Fibroblast of pulmonary artery (primary cell): ENCODE results near the gene YBEY.

Source experiments
- DNase-seq: peaks from one replicate; pipeline ENCODE4 v3.0.0-alpha.2; 2010; ENCODE audit warnings: low read depth
- H3K4me3 ChIP-seq: replicated peaks from 2 replicates; pipeline ENCODE4 v1.5.1; 2011; ENCODE audit warnings: low read depth, mild to moderate bottlenecking, control low read depth, low read length, moderate library complexity
- CTCF ChIP-seq: IDR thresholded peaks from 2 replicates; pipeline ENCODE4 v1.5.1; 2011; ENCODE audit warnings: mild to moderate bottlenecking, control low read depth, low read length, inconsistent platforms; ENCODE audit errors: missing control alignments

Gene YBEY

GRCh38 chr21:46273341-46273740, 12.8 kb upstream of the YBEY start:
- TF ChIP-seq CTCF = no peak
- DNase-seq = no peak
- H3K4me3 ChIP-seq = no peak overlapping the region

GRCh38 chr21:46274797-46275390, 11.2 kb upstream of the YBEY start:
- no peak overlapping the region for H3K4me3 ChIP-seq
- no peak for TF ChIP-seq CTCF
- DNase-seq = no peak

DNA sequence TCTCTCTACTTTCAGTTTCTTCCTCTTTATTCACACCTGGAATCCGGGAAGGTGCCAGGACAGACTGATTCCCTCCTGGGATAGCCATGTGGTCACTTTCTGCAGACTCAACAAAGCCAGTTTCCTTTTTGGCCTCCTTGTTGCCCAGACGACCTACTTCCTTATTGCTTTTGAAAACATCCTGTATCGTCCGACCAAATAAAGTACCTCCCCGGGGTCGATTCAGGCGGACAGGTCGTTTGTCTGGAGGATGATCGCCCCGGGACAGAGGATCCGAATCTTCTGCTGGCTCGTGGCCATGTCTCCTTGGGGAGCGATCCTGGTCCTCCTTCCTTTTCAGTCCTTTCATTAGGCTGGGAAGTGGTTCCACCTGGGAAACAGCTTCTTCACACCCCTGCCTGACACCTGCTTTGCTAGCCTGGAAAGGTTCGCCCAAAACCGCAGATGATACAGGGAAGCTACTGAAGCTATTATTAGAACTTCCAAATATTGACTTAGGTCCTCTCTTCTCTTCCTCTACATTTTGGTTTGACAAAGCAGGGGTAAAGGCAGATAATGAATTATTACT, 2.0 kb upstream of the YBEY start:
- no peak for TF ChIP-seq CTCF
- H3K4me3 ChIP-seq = no peak overlapping the region
- DNase-seq = no peak

- DNase-seq = no peak
- peak overlapping the region; percentile 87 for H3K4me3 ChIP-seq
- TF ChIP-seq CTCF = no peak
Observed at GRCh38 chr21:46284733-46285132, 1.4 kb upstream of the YBEY start.

- peak within 1 kb of the TSS; percentile 87 for H3K4me3 ChIP-seq
- DNase-seq = no peak
- no peak for TF ChIP-seq CTCF
Observed at GRCh38 chr21:46285206-46285661, 908 bp upstream of the YBEY start, which contains the start of gene MCM3AP. Gene MCM3AP, minus strand, starts transcription at chr21:46285611. Its CDS starts 325 bp downstream, at chr21:46285286.

- TF ChIP-seq CTCF = no peak
- H3K4me3 ChIP-seq = peak overlapping the region; percentile 87
- DNase-seq = no peak
Observed at GRCh38 chr21:46286648-46287002, 483 bp downstream of the YBEY start.

- peak overlapping the region; percentile 87 for H3K4me3 ChIP-seq
- TF ChIP-seq CTCF = no peak
- no peak for DNase-seq
Observed at GRCh38 chr21:46287541-46287940, 1.4 kb downstream of the YBEY start.
